ENCODE results near the gene GAS2L2.
"Not testable (repeated sequence)": the region's sequence is repeated elsewhere in the genome, so short reads cannot be mapped to it uniquely, and the experiment has no call there.

DNA sequence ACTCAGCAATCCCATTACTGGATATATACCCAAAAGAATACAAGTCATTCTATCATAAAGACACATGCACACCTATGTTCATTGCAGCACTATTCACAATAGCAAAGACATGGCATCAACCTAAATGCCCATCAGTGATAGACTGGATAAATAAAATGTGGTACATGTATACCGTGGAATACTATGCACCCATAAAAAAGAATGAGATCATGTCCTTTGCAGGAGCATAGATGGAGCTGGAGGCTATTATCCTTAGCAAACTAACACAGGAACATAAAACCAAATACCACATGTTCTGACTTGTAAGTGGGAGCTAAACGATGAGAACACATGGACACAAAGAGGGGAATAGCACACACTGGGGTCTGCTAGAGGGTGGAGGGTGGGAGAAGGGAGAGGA is 49.7 kb downstream of the GAS2L2 start:
- TF ChIP-seq, protein P1, sequence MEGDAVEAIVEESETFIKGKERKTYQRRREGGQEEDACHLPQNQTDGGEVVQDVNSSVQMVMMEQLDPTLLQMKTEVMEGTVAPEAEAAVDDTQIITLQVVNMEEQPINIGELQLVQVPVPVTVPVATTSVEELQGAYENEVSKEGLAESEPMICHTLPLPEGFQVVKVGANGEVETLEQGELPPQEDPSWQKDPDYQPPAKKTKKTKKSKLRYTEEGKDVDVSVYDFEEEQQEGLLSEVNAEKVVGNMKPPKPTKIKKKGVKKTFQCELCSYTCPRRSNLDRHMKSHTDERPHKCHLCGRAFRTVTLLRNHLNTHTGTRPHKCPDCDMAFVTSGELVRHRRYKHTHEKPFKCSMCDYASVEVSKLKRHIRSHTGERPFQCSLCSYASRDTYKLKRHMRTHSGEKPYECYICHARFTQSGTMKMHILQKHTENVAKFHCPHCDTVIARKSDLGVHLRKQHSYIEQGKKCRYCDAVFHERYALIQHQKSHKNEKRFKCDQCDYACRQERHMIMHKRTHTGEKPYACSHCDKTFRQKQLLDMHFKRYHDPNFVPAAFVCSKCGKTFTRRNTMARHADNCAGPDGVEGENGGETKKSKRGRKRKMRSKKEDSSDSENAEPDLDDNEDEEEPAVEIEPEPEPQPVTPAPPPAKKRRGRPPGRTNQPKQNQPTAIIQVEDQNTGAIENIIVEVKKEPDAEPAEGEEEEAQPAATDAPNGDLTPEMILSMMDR (conservative IDR thresholded peaks at IDR 0.05): not testable (repeated sequence)
- TF ChIP-seq EZH2 (IDR thresholded peaks at IDR 0.05; ENCODE audit: low read depth): not testable (repeated sequence)

All from PC-9 (cell line).